GM12872 (cell line): Measurements from ENCODE around the gene MAPK1.

Experiments
- CTCF ChIP-seq: IDR thresholded peaks from 3 replicates; pipeline ENCODE4 v1.5.1; 2011; ENCODE audit warnings: low read depth, mild to moderate bottlenecking, low read length, moderate library complexity; ENCODE audit not compliant: insufficient read depth

MAPK1 gene

GRCh38 chr22:21736948-21737347 is 130.5 kb downstream of the MAPK1 start:
- TF ChIP-seq CTCF: no peak

GRCh38 chr22:21736084-21736642 is 131.3 kb downstream of the MAPK1 start:
- no peak for TF ChIP-seq CTCF

- TF ChIP-seq CTCF: no peak
Measured at GRCh38 chr22:21735200-21736083, 132.0 kb downstream of the MAPK1 start, which contains the start of gene YPEL1. TSS of gene YPEL1 (minus strand) at chr22:21735794. CDS start at chr22:21710744, 25,050 bp downstream.

- no peak for TF ChIP-seq CTCF
Measured at GRCh38 chr22:21734540-21735199, 132.8 kb downstream of the MAPK1 start.

- TF ChIP-seq CTCF: no peak
Measured at GRCh38 chr22:21731503-21731902, 135.9 kb downstream of the MAPK1 start.

GRCh38 chr22:21730535-21731308 is 136.7 kb downstream of the MAPK1 start:
- TF ChIP-seq CTCF: no peak
